Calu3 (cell line): ENCODE results near the gene ALKBH5. TPM values are rescaled to one million over a fixed set of nuclear protein-coding genes. Genes with fewer than 3 reads are reported as not detected.

ENCODE experiments used
- BruUV-seq: library from RNA; stranded (reverse); fragments of 400-500 nt; replicated peaks from 2 replicates; lab custom pipeline; 2021; lab: Mats Ljungman, UMichigan
- CTCF ChIA-PET: fragments of 300-600 bp; sonication (Branson Sonifier 250); formaldehyde crosslinking; loops from one replicate; lab custom pipeline; 2022; ENCODE audit warnings: antibody characterized with exemption; lab: Charles Lee
- DNase-seq: peaks from one replicate; pipeline ENCODE4 v3.0.0; 2022
- H3K27ac Mint-ChIP-seq: one replicate; pipeline ENCODE4 v1.8.0; 2022; ENCODE audit warnings: mixed read lengths; ENCODE audit not compliant: unreplicated experiment
- H3K27me3 Mint-ChIP-seq: one replicate; pipeline ENCODE4 v1.8.0; 2022; ENCODE audit warnings: mixed read lengths; ENCODE audit not compliant: unreplicated experiment
- H3K36me3 Mint-ChIP-seq: one replicate; pipeline ENCODE4 v1.8.0; 2022; ENCODE audit warnings: mild to moderate bottlenecking, moderate library complexity, mixed read lengths; ENCODE audit not compliant: insufficient read depth, unreplicated experiment
- H3K4me1 Mint-ChIP-seq: one replicate; pipeline ENCODE4 v1.8.0; 2022; ENCODE audit warnings: mild to moderate bottlenecking, low read depth, mixed read lengths; ENCODE audit not compliant: unreplicated experiment
- H3K4me3 Mint-ChIP-seq: one replicate; pipeline ENCODE4 v1.8.0; 2022; ENCODE audit warnings: mild to moderate bottlenecking, low read depth, moderate library complexity, mixed read lengths; ENCODE audit not compliant: unreplicated experiment
- H3K9me3 Mint-ChIP-seq: one replicate; pipeline ENCODE4 v1.8.0; 2022; ENCODE audit warnings: low read depth, mixed read lengths; ENCODE audit not compliant: unreplicated experiment
- CTCF ChIP-seq: fragments of 200-600 bp; IDR thresholded peaks from one replicate; pipeline ENCODE4 v1.8.0; 2022; ENCODE audit warnings: antibody characterized with exemption; ENCODE audit not compliant: unreplicated experiment
- intact Hi-C: fragments of 100-400 bp; cut with micrococcal nuclease; formaldehyde crosslinking; loops from one replicate; pipeline ENCODE4 v1.10.0; 2022; ENCODE audit not compliant: unreplicated experiment
- total RNA-seq: library from RNA; stranded (reverse); gene quantifications from 2 replicates; pipeline ENCODE4 v1.2.3, GENCODE V29; 2022

ALKBH5 gene
- total RNA-seq, 1 experiment from 2014 or later = 51.7 TPM

DNA sequence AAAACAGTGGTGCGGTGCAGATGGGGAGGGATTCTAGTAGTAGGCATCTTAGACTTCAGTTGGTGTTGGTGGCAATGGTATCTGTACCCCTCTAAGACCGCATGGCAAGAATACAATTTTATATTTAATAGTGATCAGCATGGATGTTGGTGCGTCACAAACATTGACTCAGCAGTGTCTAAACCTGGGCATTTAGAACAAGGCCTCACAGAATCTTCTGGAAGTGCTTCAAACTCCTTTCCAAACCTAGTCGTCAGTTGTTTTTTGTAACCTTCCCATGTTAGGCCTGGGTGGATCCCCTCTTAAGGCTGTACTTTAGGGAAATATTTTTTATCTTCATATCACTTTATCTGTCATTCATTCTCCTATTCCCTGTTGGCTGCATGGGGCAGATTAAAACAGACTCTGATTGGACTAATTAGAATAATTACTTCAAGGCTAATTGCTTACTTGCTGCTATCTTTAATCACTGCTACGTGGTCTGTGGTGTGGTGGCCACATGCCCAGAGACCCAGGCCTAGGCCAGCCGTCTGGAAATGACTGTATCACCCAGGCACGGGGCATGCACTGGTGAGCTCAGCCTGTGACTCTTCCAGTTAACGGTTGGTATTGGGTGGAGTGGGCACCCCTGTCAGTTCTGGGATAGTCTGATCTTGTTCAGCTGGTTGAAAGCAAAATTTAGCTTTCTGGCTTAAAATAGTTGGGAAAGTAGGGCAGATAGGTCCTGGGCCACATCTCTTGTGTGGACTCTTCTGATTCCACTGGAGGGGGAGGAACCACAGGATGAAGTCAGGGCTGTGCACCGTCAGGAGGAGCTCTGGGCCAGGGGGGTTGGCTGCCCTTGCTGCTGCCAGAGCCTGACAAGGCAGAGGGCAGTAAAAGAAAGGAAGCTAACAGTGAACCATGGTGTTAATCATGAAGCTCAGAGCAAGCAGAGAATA, 4.5 kb downstream of the ALKBH5 start:
- CTCF ChIA-PET = no interaction called here
- no peak overlapping the region for H3K27ac Mint-ChIP-seq
- H3K27me3 Mint-ChIP-seq = no peaks in the 10 kb centered on the region
- no peaks in the 10 kb centered on the region for H3K9me3 Mint-ChIP-seq
- TF ChIP-seq CTCF = no peak
- peaks cover 43% of the 10 kb centered on the region for H3K36me3 Mint-ChIP-seq
- BruUV-seq = no TSS peak
- H3K4me3 Mint-ChIP-seq = peak overlapping the region; percentile 88
- intact Hi-C loops = loop anchor here (5.0 kb wide), 1 partner anchor 46 kb away; no protein-coding TSS in a partner anchor
- peaks cover 28% of the 10 kb centered on the region for H3K4me1 Mint-ChIP-seq
- no peak for DNase-seq

DNA sequence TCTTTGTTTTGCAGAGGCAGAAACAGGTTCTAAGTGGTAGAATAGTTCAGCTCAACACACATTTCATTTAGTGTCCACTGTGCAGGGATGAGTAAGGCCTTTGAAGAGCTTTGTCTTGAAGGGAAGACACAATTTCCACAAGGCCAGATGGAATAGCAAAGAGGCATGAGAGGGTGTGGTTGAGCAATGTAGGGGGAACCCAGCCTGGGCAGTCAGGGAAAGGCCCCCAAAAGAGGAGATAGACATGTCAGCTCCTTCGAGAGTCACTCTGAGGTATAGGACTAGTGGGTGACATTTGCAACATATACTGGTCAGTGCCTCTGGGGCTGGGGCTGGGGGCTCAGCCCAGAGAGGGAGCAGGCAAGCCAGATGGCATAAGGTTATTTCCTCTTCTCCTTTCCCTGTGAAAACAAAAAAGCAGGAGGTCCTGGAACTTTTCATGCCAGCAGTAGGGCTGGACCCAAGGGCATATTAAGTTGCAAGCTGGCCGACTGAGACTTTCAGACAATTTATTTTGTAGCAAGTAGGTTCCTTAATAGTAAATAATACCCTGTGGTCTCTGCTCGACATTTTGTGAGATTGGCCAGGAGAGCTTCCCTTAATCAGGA, 7.1 kb downstream of the ALKBH5 start:
- CTCF ChIA-PET = no interaction called here
- Mint-ChIP-seq H3K27me3 (no peaks in the 10 kb centered on the region), H3K4me1 (peaks cover 28% of the 10 kb centered on the region), H3K36me3 (peaks cover 17% of the 10 kb centered on the region), H3K4me3 (no peak overlapping the region), H3K27ac (no peak overlapping the region), H3K9me3 (no peaks in the 10 kb centered on the region)
- no peak for DNase-seq
- no TSS peak for BruUV-seq
- TF ChIP-seq CTCF = no peak
- intact Hi-C loops = no loop called here

DNA sequence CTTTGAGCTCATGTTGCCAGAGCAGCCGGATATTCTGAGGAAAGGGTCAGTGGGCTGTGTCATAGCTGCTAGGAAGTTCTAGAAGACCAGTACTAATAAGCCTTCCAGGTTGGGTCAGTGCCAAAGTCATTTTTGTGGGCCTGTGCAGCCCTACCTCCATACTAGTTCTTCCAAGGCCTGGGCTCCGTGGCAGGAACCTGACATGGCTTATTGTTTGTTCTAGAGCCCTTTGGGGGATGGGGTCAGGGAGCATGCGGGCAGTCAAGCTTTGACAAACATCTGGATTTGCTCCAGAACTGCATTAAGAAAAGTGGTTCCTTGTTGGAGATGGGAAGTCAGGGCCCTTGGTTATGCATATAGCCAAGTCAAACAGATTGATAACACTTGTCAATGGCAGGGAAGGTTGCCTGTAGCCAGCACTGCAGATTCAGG, 7.6 kb downstream of the ALKBH5 start:
- Mint-ChIP-seq H3K4me1 (peaks cover 23% of the 10 kb centered on the region), H3K27ac (no peak overlapping the region), H3K27me3 (no peaks in the 10 kb centered on the region), H3K9me3 (no peaks in the 10 kb centered on the region), H3K4me3 (no peak overlapping the region), H3K36me3 (peaks cover 19% of the 10 kb centered on the region)
- no peak for TF ChIP-seq CTCF
- DNase-seq = no peak
- BruUV-seq = no TSS peak
- CTCF ChIA-PET = no interaction called here
- intact Hi-C loops = no loop called here

DNA sequence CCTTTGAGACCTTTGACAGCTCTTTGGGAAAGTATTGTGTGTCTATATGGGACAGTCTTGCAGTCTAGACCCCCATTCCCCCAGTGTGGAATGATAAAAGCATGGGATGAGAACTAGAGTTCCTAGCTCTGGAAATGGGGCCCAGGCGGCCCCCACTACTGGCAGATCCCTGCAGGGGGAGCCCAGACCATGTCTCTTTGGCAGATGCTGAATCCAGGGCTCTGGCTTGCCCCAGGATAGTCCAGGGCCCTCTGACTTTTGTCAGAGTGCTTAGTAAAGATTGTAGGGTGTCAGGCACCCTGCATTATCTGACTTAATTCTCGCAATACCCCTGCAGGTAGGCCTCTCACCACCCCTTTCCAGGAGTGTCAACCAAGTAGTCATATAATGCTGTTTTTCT, 8.3 kb downstream of the ALKBH5 start:
- intact Hi-C loops = no loop called here
- H3K36me3 Mint-ChIP-seq = peaks cover 13% of the 10 kb centered on the region
- H3K27me3 Mint-ChIP-seq = no peaks in the 10 kb centered on the region
- H3K4me1 Mint-ChIP-seq = peaks cover 16% of the 10 kb centered on the region
- H3K27ac Mint-ChIP-seq = no peak overlapping the region
- H3K9me3 Mint-ChIP-seq = no peaks in the 10 kb centered on the region
- no TSS peak for BruUV-seq
- DNase-seq = peak; percentile 11
- H3K4me3 Mint-ChIP-seq = no peak overlapping the region
- CTCF ChIA-PET = no interaction called here
- TF ChIP-seq CTCF = no peak
